Uterus (tissue), 2 donors: ENCODE results near the gene C21orf91.

Source experiments
- POLR2A ChIP-seq, 2 donors: fragments of 450-650 bp; IDR thresholded peaks; one replicate each; pipeline ENCODE4 v1.6.1; 2016; ENCODE audit warnings: antibody characterized with exemption in 2 of 2, mild to moderate bottlenecking in 1 of 2, moderate library complexity in 1 of 2
- TF ChIP-seq, protein P1 (sequence below), 4 experiments: fragments of 200-600 bp in 2 of 4; fragments of 450-650 bp in 2 of 4; sonication (generic) in 2 of 4; IDR thresholded peaks; one replicate each; pipeline ENCODE4 v1.5.1; 2016 to 2019; ENCODE audit warnings: antibody characterized with exemption in 4 of 4, mild to moderate bottlenecking in 2 of 4, moderate library complexity in 1 of 4

DNA sequence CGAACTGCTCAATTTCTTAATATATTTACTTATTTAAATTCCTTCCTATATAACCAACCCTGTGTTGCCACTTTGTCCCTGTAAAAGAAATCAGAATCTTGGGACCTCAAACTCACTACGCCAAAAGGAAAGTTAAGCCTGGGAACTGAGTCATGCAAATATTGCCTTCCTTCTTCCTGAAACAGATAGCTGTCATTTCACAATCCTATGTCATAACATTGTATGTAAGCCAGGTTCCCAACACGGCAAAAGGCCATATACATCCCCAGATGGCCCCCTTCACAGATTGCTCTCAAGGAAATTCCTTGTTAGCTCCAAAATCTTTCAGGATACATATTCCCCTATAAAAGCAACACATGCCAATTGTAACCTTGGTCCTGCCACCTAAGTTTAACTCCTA, 39.7 kb downstream of the C21orf91 start:
- TF ChIP-seq, protein P1, sequence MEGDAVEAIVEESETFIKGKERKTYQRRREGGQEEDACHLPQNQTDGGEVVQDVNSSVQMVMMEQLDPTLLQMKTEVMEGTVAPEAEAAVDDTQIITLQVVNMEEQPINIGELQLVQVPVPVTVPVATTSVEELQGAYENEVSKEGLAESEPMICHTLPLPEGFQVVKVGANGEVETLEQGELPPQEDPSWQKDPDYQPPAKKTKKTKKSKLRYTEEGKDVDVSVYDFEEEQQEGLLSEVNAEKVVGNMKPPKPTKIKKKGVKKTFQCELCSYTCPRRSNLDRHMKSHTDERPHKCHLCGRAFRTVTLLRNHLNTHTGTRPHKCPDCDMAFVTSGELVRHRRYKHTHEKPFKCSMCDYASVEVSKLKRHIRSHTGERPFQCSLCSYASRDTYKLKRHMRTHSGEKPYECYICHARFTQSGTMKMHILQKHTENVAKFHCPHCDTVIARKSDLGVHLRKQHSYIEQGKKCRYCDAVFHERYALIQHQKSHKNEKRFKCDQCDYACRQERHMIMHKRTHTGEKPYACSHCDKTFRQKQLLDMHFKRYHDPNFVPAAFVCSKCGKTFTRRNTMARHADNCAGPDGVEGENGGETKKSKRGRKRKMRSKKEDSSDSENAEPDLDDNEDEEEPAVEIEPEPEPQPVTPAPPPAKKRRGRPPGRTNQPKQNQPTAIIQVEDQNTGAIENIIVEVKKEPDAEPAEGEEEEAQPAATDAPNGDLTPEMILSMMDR (IDR thresholded peaks at IDR 0.05): no peak
- TF ChIP-seq POLR2A (IDR thresholded peaks at IDR 0.05): no peak
